NCI-H2196 treated with DMSO at 0.1 percent for 48 hours (cell line): ENCODE results near the gene ENDOV.

Source experiments
- DNase-seq: peaks from one replicate; lab custom pipeline; 2025; ENCODE audit not compliant: unreplicated experiment; lab: John Stamatoyannopoulos, UW

Gene ENDOV

GRCh38 chr17:80480248-80480647 is 65.3 kb downstream of the ENDOV start:
- no peak for DNase-seq

- no peak for DNase-seq
Measured at GRCh38 chr17:80481284-80482057, 66.5 kb downstream of the ENDOV start.

DNA sequence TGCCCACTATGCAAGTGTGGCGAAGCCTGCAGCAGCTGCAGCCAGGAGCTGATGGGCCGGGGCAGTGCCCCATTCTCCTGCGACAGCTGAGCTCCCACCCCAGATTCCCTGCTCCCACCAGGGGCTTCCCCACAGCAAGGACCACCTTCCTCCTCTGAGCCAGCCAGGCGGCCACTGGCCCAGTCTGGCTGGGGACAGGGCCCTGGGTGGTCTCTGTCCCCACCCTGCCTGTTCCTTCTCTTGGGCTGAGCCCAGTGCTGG is 67.0 kb downstream of the ENDOV start:
- DNase-seq, result no peak

- no peak for DNase-seq
Measured at GRCh38 chr17:80482555-80483308, 67.8 kb downstream of the ENDOV start.

DNA sequence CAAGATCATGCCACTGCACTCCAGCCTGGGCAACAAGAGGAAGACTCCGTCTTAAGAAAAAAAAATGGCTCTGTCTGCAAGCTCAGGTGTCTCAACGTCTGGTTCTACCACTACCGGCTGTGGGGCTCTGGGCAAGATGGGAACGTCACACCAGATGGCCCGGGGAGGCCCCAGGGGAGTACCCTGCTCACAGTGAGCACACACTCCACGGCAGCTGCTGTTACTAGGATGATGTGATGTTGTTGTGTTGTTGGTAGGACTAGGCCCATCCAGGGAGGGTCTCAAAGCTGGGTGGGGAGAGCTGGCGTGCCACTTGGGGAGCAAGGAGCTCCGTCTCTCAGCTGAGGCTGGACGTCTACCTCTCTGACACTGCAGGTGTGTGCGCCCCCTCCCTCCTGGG is 70.9 kb downstream of the ENDOV start:
- DNase-seq, result no peak

DNA sequence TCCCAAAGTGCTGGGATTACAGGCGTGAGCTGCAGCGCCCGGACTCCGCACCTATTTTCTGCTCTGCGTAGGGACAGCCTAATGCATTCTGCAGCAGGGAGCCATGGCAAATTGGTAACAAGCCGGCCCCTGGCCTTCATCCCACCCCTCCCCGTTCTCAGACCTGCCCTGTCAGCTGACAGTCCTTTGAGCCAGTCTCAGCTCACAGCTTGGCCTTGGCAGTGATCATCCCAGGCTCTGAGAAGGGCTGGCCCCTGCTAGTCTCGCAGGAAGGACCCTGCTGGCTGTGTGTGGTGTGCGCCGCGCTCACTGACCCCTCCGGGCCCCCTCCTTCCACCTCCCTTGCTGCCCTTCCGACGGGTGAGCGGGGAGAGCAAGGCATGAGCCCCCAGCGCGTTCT is 71.7 kb downstream of the ENDOV start:
- DNase-seq, result no peak

DNA sequence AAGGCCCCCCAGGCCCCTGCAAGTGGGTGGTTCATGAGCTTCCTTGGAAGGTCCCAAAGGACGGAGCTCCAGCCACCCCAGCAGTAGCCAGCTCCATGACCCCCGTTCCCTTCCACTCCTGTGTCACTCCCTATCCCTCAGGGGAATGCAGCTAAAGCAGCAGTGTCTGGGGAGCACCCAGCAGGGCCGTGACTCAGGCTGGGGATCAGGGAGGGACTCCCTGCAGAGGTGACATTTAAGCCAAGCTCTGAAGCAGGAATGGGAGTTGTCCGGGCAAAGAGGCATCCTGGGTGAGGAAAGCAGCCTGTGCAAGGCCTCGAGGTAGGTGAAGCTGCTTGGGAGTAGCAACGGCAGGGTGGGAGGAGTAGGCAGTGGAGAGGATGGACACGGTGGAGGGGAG is 72.5 kb downstream of the ENDOV start:
- DNase-seq, result no peak
